Measurements from ENCODE around the gene MARK3.

The MARK3 gene

DNA sequence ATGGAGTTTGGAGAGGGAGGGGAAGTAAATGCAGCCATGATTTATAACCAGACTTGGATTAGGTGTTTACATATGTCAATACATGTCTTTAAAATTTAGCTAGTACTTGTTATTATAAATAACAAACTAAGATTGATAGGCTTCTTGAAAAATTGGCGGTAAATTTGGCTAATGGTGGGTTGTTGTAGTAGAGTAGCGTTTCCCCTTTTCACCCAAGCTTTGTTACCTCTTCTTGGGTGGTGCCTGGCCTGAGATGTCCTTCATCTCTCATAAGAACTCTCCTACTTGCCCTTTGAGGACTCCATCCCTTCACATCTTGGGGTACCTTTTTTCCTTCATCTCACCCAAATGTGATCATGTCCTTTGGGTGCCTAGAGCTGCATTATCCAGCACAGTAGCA is 11.2 kb downstream of the MARK3 start:
- no peak for DNase-seq (ENCODE audit: low spot score)

DNA sequence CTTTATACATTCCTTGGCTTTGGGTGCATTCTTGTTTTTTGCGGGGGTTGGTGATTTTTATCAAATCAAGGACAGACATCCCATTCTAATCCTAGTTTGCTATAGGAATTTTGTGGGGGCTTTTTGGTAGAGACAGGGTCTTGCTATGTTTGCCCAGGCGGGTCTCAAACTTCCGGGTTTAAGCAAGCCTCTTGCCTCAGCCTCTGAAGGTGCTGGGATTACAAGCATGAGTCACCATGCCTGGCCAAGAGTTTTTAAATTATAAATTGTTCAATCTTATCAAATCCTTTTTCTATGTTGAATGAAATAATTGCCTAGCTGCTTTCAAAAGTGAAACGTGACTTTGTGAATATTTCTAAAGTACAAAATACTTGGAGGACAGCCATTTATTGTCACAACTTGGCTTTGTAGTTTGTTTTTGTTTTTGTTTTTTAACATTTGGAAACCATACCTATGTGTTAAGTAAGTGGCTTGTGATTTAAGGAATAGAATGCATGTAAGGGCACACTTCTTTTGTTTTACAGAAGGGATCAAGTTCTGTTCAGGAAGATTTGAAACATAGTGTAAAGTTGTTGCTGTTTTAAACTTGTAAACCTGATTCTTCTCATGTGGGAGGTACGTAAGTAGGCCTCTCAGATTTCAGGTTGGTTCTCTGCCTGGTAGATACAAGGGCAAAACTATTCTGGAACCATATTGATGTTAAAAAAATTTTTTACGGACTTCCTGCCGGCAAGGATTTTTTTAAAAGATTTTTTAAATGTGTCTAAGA is 13.4 kb downstream of the MARK3 start:
- DNase-seq (ENCODE audit: low spot score): no peak

DNA sequence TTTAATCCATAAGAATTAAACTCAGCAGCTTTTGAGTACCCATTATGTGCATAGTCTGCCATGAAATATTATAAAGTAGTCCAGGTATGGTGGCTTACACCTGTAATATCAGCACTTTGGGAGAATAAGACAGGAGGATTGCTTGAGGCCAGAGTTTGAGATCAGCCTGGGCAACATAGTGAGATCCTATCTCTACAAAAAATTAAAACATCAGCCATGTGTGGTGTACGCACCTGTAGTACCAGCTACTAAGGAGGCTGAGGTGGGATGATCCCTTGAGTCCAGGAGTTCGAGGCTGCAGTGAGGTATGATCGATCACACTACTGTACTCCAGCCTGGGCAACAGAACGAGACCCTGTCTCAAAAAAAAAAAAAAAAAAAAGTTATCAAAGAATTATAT is 15.3 kb downstream of the MARK3 start:
- no peak for DNase-seq (ENCODE audit: low spot score)

DNA sequence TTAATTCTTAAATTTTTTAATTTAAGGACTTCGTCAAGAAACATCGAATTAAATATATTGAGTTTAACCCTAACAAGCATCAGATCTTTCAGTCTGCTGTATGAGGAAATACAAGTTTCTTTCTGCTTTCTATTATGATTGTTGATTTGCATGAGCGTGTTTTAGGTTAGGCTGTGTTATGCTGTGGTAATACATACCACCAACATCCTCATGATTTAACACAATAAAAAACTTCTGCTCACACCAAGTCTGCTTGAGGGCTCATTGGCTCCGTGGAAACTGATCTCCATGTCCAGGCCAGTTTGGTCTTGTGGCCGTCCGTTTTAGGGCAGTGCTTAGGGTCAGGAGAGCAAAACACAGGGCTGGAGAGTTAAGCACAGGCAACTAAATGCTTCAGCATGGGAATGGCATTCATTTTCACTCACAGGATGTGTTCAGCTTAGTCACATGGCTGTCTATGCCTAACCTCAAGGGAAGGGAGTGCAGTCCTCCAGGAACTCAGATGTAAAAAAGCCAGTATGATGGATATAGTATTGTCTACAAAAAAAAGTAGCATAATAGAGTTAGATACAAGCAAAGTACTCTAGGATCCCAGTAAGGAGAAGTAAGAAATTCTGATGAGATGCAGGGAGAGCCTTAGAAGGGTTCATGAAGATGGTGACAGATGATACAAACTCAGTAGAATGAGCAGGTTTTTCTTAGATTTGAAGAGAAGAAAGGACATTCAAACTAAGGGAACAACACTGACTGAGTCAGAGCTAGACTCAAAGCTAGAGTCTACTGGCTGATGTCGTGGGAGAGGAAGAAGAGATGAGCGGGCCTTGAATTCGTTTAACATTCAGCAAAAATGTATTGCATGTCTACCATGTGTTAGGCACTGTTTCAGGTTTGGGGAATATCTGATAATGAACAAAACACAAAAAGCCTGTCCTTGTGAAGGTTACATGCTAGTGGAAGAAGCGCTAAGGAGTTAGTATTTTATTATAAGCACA is 16.3 kb downstream of the MARK3 start:
- peak; percentile 59 for DNase-seq (ENCODE audit: low spot score)

DNA sequence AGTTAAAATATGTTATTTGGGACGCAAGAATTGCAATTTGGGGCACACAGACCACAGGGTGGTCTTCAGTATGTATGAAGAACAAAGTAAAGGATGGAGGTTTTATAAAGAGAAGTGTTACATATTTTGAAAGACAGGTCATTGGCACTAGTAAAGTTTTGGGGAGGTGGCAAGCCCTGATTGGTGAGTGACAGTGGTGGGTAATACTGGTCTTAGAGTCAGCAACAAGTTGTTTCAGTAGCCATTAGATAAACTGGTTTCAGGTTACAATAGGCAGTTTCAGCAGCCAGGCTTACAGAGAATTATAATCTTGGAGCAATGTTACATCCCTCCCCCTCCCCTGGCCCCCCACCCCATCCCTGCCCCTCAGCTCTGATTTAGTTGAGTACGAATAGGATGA is 17.5 kb downstream of the MARK3 start:
- DNase-seq (ENCODE audit: low spot score): no peak

DNA sequence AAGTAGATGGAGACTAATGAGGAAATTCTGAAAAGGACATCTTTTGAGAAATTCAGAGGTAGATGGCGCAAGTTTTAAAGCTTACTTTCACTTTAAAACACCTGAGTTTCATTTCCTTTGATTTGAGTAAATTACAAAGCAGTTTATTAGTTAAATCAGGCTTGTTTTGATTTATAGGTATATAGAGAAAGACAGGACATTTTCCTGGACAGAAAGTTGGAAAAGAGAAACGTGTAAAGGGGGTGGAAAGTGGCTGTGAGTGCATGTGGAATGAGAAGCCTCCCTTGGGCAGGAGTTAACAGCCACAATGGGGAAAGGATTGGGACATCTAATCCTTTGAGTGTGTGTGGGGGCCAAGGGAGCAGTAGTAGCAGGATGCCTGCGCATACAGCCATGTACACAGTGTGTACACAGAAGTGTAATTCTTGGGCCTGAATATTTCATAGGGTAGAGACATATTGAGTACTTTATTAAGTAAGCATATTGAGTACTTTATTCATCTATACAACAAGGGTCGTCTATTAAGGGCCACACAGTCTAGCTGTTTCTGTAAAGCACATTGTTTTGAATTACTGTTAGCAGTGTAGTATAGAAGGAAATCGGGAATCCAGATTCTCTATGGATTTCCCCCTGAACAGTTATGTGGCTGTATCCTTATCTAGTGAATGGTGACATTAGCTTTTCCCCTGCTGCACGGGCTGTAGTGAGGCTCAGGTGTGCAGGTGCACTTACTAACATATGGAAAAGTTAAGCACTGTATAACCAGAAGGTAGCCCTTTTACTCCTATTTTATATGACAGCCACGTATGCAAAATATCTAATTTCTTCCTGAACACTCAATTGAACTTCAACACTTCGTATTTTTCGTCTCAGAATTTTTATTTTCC is 19.1 kb downstream of the MARK3 start:
- DNase-seq (ENCODE audit: low spot score): no peak

DNA sequence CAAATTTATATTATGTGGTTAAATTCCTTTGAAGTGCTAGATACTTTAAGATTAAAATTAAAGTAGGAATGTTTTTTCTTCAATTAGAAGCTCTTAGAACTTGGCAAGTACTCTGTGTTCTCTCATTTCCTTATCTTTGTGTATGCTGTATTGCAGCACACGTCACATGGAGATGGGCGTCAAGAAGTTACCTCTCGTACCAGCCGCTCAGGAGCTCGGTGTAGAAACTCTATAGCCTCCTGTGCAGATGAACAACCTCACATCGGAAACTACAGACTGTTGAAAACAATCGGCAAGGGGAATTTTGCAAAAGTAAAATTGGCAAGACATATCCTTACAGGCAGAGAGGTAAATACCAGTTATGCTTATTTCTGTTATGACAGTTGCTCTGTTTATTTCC is 19.7 kb downstream of the MARK3 start:
- no peak for DNase-seq (ENCODE audit: low spot score)

DNA sequence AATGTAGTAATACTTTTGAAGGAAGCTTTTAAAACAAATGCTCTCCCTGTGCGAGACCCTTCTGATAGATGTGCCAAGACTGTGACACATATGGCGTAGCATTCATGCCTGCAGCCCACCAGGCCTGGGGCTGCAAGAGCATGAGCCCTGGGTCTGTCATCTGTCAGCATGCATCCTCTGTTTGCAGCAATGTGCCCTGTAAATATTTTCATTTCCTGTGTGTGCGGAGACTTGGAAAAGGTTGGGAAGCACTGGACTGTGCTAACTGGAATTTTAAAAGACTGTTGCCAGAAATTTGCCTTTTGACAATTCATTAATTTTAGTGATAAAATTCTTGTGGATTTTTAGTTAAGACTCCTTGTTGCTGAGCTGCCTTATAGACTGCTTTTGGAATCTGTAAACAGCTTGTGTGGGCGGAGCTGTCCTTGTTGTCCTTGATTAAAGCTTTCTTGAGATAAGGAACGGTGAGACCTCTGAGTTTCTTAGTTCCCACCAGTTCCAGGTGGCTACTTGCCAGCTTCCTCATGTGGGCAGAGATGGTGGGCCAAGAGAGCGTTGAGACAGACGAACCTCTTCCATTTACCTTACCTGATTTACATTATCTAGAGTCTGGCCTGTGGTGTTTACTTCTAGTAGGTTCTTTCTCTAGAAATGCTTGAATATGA is 23.4 kb downstream of the MARK3 start:
- no peak for DNase-seq (ENCODE audit: low spot score)

DNA sequence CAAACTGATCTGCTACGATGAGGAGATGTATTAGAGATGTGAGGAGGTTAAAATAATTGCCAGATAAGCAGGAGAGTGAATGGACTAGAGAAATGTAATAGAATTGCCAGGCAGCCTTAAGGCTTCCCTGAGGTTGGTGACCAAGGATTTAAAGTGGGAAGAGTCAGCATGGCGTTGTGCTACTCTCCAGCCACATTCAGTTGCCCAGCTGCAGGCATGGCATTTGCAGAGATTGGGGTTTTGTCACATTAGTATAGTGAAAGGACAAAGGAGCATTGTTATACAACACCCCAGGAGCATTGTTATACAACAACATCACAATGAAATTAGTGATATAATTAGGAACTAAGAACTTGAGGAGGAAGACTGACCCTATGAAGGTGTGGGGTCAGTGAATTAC is 31.7 kb downstream of the MARK3 start:
- no peak for DNase-seq (ENCODE audit: low spot score)

DNA sequence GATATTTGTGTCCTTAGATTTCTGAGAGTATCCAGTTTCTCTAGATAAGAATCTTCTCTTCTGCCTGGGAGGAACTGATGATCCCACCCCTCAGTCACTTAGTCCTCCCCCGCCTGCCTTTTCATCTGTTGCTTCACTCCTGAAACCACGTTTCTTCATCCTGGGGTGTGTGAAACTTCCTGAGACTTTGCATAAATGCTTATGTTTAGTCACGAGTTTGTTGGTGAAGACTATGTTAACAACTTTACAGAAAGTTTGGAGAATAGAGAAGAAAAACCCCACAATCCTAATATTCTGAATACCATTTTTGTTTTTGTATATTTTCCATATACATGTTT is 33.2 kb downstream of the MARK3 start:
- peak; percentile 29 for DNase-seq (ENCODE audit: low spot score)

DNA sequence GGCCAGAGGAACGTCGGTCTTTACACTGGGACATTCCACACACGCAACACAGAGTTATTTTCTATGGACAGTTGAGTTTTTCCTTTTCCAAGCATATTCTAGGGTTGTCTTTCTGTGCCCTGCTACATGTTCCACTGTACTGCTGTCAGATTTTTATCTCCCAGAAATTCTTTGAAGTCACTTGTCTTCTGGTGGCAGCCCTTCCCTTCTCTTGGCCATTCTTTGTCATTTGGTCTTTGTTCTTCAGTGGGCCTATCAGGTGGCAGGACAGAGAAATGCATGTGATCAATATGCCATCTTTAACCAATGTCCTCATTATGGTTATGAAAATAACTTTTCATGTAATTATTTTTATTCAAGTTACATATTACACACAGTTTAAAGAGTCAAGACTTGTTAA is 36.3 kb downstream of the MARK3 start:
- DNase-seq (ENCODE audit: low spot score): no peak

DNA sequence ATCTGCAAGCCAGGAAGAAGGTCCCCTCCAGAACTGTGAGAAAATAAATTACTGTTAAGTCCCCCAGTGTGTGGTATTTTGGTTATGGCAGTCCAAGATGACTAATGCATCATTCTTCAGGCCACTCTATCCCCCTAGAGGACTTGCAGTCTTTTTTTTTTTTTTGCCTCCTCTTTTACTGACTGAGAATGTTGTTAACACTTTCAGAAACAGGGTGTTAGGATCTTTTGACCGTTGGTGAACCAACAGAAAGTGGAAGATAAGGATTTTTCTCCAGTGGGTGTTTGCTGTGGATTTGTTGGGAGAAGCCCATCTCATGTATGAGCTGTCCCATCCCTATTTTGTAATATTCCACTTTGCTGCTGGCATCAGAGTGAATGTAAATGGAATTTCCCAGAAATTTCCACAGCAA is 37.8 kb downstream of the MARK3 start:
- DNase-seq (ENCODE audit: low spot score): peak; percentile 45

DNA sequence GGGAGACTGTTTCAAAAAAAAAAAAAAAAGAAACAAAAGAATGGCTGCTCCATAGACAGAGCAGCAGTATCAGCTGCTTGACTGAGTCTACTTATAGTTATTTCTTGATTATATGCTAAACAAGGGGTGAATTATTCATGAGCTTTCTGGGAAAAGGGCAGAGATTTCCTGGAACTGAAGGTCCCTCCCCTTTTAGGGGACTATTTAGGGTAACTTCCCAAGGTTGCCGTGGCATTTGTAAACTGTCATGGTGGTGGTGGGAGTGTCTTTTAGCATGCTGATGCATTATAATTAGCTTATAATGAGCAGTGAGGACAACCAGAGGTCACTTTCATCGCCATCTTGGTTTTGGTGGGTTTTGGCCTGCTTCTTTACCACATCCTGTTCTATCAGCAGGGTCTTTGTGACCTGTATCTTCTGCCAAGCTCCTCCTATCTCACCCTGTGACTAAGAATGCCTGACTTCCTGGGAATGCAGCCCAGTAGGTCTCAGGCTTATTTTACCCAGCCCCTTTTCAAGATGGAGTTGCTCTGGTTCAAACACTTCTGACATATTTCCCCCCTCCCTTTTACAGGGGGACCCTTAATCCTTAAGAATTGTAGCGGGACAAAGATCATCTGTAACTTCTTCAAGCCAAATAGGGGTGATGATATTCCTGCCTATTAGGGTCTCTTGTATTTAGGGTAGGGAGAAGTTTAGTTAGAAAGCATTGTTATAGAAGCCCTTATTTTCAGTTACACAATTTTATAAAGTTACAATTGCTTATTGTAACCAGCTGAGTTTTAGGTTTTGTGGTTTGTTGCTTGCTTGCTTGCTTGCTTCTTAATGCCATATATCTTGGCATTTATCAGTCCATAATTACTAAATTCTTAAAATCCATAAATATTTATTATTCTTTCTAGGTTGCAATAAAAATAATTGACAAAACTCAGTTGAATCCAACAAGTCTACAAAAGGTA is 42.5 kb downstream of the MARK3 start:
- DNase-seq (ENCODE audit: low spot score): no peak

DNA sequence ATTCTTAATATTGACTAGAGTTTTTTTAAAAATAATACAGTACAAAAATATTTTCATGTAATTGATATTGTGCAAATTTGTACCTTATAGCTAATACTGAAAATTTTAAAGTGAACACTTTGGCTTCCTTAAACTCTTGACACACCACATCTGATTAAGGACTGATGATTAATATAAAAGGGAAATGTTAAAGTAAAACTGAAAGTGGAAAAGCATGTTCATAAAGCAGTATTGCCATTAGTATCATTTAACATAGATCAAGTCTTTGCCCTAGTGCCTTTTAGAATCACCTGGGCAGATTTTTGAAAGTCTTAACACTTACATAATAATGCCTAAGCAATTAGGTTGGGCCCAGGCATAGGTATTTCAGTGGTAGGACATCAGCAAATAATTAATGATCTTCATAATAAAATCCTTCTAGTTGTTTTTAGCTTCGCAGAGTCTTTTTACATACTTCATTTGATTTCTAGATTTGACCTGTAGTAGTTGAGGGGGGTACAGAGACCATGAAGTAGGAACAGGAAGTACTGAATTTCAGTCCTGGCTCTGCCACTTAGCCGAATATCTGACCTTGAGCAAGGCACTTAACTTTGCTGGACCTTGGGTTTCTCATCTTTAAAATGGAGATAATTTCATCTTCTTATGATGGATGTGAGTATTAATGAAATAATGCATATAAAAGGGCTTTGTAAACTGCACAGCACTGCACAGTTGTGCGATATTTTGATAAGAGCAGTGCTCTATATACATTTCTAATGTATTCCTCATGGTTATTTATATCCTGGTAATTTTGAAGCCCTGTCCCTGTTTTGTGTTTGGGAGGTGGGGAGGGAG is 43.7 kb downstream of the MARK3 start:
- no peak for DNase-seq (ENCODE audit: low spot score)

DNA sequence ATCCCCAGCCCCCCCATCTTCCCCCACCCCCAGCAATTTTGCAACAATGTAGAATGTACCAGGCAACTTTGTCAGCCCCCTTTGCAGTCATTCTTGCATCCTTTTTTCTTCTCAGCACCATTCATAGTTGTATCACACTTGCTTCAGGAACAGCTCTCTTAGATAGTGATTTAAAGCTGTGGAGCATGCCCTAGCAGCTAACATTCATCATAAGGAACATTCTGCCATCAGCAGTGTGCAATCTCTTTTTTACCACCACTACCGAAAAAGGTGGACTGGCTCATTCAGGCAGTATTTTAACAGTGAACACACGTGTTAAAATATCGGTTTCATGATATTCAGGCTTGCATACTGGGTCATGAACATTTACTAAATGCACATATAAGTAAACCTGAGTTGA is 45.1 kb downstream of the MARK3 start:
- no peak for DNase-seq (ENCODE audit: low spot score)

DNA sequence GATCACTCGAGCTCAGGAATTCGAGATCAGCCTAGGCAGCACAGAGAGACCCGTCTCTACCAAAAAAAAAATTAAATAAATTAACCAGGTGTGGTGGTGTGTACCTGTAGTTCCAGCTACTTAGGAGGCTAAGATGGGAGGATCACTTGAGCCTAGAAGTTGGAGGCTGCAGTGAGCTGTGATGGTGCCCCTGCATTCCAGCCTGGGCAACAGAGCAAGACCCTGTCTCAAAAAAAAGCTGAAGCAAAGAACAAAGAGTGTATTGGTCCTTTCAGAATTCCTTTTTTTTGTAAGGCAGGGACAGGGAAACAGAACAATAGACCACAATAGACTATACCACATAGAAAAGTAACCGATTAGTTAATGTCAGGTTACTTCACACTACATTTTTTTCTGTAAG is 47.4 kb downstream of the MARK3 start:
- no peak for DNase-seq (ENCODE audit: low spot score)

DNA sequence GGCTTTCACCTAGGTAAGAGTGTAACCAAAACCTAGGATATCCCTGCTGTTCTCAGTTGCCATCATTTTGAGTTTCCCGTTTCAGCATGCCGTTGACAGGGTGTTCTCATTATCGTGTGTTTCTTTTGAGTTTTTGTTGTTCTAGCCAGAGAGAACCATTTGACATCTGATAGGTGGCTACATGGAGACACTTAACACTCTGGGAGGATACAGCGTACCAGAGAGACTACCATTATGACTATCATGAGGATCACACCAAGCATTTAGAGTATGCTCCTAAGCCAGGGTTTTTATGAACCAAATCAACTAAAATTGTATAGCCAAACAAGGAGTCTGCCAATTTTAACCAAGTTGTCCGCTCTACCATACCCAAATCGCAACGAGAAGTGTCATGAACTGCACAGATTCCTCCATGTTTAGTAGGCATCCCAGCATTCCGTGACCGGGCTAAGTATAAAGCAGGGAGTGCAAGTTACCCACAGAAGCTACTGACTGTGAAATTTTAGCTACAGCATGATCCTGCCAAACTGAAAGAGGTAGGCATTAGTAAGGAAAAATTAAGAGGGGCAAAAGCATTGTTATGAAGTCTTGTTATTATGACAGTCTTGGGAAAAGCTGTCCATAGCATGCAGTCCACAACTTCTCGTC is 48.8 kb downstream of the MARK3 start:
- DNase-seq (ENCODE audit: low spot score): no peak

DNA sequence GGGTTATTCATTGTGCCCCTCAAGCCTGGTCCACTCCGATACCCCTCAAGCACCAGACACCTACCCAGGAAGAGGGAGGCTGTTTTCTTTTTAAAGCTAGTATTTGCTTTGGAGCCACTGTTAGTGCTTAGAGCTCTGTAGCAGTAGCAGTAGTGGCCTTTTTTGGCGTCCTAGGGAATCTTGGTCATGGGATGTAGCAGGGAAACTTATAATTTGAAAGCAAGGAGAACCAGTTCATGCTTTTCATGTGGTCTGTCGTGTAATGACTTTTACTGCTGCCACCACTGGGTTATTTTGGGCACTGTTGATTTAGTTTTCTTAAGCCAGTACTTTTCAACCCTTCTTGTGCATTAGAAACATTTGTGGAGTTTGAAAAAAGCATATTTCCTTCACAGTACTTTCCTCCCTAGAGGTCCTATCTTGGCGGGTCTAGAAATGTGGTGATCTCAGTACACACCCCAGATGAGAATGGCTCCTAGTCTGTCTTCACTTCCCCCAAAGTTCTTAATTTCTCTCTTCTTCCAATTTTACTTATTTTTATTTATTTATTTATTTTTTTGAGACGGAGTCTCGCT is 49.7 kb downstream of the MARK3 start:
- DNase-seq (ENCODE audit: low spot score): no peak

DNA sequence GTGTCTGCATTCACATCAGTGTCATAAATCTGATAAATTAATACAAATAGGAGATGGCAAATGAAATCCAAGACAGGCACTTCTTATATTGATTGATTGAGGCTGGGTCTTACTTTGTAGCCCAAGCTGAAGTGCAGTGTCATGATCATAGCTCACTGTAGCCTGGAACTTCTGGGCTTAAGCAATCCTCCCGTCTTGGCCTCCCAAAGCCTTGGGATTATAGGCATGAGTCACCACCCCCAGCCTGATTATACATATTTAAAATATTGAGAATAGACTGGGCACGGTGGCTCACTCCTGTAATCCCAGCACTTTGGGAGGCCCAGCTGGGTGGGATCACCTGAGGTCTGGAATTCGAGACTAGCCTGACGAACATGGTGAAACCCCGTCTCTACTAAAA is 51.3 kb downstream of the MARK3 start:
- DNase-seq (ENCODE audit: low spot score): no peak

Data from hepatic stellate cell (primary cell).